Measurements from ENCODE around the gene TGFB1.

- TF ChIP-seq CTCF (optimal IDR thresholded peaks at IDR 0.05 in 1 of 3, IDR thresholded peaks at IDR 0.05 in 1 of 3, conservative IDR thresholded peaks at IDR 0.05 in 1 of 3; ENCODE audit: extremely low read depth in 1 of 3, insufficient read depth in 2 of 3, low read length in 3 of 3) (no peak), EZH2 (IDR thresholded peaks at IDR 0.05; ENCODE audit: low read length) (no peak)
Observed at GRCh38 chr19:41303954-41304353, 49.8 kb downstream of the TGFB1 start.
